Stomach smooth muscle (tissue), 2 donors: ENCODE data around the gene CRNN.

Experiments
- H3K27ac ChIP-seq: one replicate; pipeline ENCODE4 v1.7.0; 2013; ENCODE audit warnings: mild to moderate bottlenecking, low read length, inconsistent platforms
- H3K27me3 ChIP-seq, 2 donors: one replicate each; pipeline ENCODE4 v1.7.0; 2013; ENCODE audit warnings: low read length in 2 of 2; ENCODE audit not compliant: insufficient read depth in 2 of 2, control insufficient read depth in 1 of 2
- H3K36me3 ChIP-seq, 2 donors: one replicate each; pipeline ENCODE4 v1.7.0; 2013; ENCODE audit warnings: low read length in 2 of 2; ENCODE audit not compliant: control insufficient read depth in 2 of 2, insufficient read depth in 2 of 2
- H3K4me1 ChIP-seq: one replicate; pipeline ENCODE4 v1.7.0; 2013; ENCODE audit warnings: low read length; ENCODE audit not compliant: control insufficient read depth, insufficient read depth
- H3K4me3 ChIP-seq, 2 donors: one replicate each; pipeline ENCODE4 v1.7.0; 2013; ENCODE audit warnings: low read length in 2 of 2
- H3K9ac ChIP-seq, 2 donors: one replicate each; pipeline ENCODE4 v1.7.0; 2013; ENCODE audit warnings: low read length in 2 of 2, mild to moderate bottlenecking in 1 of 2
- H3K9me3 ChIP-seq, 2 donors: one replicate each; pipeline ENCODE4 v1.7.0; 2013; ENCODE audit warnings: low read length in 2 of 2; ENCODE audit not compliant: control insufficient read depth in 2 of 2
- donor health status: healthy.
- donor health status: Pancreatic carcinoma.

The CRNN gene

DNA sequence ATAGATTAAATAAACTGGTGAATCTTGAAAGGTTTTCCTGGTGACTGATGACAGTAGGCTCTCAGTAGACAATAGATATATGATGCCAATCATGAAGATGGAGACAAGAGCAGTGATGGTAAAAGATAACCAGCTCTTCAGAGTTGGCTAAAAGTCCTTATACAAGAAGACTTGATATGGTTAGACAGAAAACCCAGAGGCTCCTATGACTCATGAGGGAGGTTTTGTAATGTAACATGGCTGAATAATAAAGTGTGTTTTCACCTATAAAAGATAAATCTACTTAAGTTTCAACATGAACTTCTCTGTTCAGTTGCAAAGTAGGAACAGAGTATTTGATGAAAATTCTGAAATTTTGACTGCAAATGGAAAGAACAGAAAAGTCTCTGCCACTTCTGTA is 12.7 kb upstream of the CRNN start:
- Histone ChIP-seq H3K4me3 (no peak overlapping the region), H3K4me1 (no peaks in the 10 kb centered on the region), H3K27ac (no peak overlapping the region), H3K36me3 (no peaks in the 10 kb centered on the region), H3K9ac (no peak overlapping the region), H3K27me3 (no peaks in the 10 kb centered on the region), H3K9me3 (peaks cover 0 to 3% of the 10 kb centered on the region in 2 donors)

DNA sequence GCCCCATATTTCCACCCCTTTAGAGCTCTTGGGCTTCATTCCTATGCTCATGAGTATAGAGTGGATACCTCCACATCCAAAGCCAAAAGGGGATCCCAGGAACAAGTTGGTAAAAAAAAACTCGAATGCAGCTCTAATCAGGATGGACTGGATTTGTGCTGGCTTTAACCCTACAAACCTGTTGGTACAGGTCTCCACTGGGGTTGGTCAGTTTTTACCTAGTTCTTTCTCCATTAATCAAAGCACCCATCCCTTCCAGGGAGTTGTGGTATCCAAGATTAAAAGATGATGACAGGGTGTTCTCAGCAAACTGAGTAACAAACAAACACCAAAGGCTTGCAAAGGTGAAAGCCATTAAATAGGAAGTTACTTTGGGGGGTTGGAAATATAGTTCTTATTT is 5.9 kb upstream of the CRNN start:
- Histone ChIP-seq H3K27ac (no peak overlapping the region), H3K4me1 (no peaks in the 10 kb centered on the region), H3K4me3 (no peak overlapping the region), H3K9me3 (peaks cover 0 to 3% of the 10 kb centered on the region in 2 donors), H3K27me3 (peaks cover 0 to 2% of the 10 kb centered on the region in 2 donors), H3K9ac (no peak overlapping the region), H3K36me3 (no peaks in the 10 kb centered on the region)

DNA sequence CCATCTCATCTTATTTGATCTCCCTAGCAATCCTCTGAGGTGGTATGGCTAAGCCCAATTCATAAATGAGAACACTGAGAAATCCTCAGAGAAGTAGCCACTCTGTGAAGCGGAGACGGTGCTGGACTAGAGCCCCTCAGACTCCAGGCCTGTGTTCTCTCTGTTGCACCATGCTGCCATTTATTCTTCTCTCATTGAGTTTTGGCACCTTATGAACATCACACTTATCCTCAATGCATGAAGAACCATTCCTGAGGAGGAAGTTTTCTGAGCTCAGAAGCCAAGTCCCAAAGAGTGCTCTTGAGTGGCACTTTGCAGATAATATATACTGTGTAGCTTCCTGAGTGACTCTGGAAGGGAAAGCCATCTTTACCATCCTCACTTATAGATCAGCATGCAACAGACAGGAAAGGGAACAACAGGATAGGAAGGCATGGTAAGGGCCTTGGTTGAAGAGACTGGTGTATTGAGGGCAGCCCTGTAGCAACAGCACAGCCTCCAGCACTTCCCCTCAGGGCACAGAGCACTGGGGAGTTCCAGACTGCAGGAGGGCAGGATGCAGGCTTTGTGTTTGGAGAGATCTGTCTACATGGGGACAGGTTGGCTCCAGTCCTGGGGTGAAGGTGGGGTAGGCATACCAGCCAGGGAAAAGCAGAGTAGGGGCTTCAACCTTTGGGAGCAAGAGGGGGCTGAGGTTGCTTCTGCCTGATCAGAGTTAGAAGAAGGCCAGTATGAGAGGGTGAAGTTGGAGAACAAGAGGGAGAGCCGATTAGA is 1.6 kb upstream of the CRNN start:
- H3K27me3 ChIP-seq, result peaks cover 0 to 2% of the 10 kb centered on the region in 2 donors
- H3K9me3 ChIP-seq, result no peaks in the 10 kb centered on the region
- H3K4me3 ChIP-seq, result no peak overlapping the region
- H3K27ac ChIP-seq, result no peak overlapping the region
- no peak overlapping the region for H3K9ac ChIP-seq
- no peaks in the 10 kb centered on the region for H3K36me3 ChIP-seq
- H3K4me1 ChIP-seq, result peaks cover 2% of the 10 kb centered on the region

DNA sequence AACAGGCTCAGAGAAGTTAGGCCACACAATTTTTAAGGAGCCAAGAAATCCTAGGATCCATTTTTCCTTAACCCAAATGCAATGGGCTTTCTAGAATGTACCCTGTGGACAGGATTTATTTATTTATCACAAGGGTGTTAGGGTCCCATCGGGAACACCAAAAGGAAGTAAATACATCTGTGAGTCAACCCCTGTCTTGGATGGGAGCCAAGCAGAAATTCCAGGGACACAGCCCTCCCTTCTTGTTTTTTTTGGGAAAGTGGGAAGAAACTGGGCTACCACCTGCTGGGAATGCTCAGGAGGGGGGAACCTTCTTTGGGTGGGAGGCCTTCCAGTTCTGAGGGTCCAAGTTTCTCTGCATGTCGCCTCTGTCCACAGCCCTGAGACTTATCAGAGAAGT is 1.3 kb downstream of the CRNN start:
- Histone ChIP-seq H3K9me3 (no peaks in the 10 kb centered on the region), H3K27ac (no peak overlapping the region), H3K4me3 (no peak overlapping the region), H3K27me3 (peaks cover 0 to 5% of the 10 kb centered on the region in 2 donors), H3K9ac (no peak overlapping the region), H3K36me3 (no peaks in the 10 kb centered on the region), H3K4me1 (peaks cover 5% of the 10 kb centered on the region)

DNA sequence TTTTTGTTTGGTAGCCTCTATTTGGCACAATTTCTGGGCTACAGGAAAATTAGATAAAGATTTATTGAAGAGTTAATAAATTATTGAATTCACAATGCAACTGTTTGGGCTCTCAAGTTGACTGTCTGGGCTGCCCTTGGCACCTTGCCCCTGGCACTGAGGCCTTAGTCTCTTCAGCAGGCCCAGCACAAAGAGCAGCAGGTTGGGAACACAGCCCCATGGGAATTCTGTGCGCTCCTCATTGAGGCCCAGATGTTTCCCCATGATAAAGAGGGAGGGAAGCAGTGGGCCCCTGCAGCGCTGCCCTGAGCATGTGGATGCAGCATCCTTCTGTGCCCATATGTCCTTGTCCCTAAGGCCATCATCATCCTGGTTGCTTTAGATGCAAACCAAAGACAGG is 2.9 kb downstream of the CRNN start:
- H3K4me1 ChIP-seq, result peaks cover 5% of the 10 kb centered on the region
- H3K36me3 ChIP-seq, result no peaks in the 10 kb centered on the region
- no peak overlapping the region for H3K4me3 ChIP-seq
- no peaks in the 10 kb centered on the region for H3K9me3 ChIP-seq
- H3K9ac ChIP-seq, result no peak overlapping the region
- no peak overlapping the region for H3K27ac ChIP-seq
- peaks cover 0 to 5% of the 10 kb centered on the region in 2 donors for H3K27me3 ChIP-seq

DNA sequence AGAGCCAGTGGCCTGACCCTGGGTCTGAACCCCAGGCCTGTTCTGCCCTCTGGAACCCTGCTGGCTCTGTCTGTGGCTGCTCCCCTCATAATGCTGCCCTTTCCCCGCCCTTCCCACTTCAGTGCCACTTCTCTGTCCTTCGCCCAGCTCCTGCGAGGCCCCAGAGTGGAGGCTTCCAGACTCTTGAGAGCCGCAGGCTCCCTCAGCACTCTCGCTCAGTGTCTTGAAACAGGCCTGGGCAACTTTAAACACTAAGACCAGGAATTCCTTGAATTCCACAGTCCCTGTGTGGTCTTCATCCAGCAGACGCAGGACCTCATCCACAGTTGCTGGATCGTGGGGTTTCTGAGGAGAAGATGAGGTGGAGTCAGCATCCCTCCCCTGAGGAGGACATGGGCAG is 3.5 kb downstream of the CRNN start:
- H3K4me1 ChIP-seq, result peaks cover 5% of the 10 kb centered on the region
- no peak overlapping the region for H3K4me3 ChIP-seq
- no peak overlapping the region for H3K9ac ChIP-seq
- no peaks in the 10 kb centered on the region for H3K9me3 ChIP-seq
- H3K27ac ChIP-seq, result no peak overlapping the region
- H3K36me3 ChIP-seq, result no peaks in the 10 kb centered on the region
- peaks cover 0 to 3% of the 10 kb centered on the region in 2 donors for H3K27me3 ChIP-seq

DNA sequence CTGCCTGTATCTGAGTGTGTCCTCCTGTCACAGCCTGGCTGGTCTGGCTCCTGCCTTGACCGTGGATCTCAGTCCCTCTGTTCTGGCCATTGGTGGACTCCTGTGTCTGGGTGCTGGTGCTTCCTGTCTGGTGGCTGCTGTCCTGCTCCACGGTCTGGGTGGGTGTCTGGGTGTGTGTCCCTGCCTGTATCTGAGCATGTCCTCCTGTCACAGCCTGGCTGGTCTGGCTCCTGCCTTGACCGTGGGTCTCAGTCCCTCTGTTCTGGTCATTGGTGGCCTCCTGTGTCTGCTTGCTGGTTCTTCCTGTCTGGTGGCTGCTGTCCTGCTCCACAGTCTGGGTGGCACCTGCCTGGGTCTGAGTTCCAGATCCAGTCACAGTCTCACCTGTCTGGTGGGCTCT is 4.0 kb downstream of the CRNN start:
- Histone ChIP-seq H3K4me1 (peaks cover 5% of the 10 kb centered on the region), H3K27ac (no peak overlapping the region), H3K36me3 (no peaks in the 10 kb centered on the region), H3K27me3 (peaks cover 0 to 3% of the 10 kb centered on the region in 2 donors), H3K4me3 (no peak overlapping the region), H3K9me3 (no peaks in the 10 kb centered on the region), H3K9ac (no peak overlapping the region)

DNA sequence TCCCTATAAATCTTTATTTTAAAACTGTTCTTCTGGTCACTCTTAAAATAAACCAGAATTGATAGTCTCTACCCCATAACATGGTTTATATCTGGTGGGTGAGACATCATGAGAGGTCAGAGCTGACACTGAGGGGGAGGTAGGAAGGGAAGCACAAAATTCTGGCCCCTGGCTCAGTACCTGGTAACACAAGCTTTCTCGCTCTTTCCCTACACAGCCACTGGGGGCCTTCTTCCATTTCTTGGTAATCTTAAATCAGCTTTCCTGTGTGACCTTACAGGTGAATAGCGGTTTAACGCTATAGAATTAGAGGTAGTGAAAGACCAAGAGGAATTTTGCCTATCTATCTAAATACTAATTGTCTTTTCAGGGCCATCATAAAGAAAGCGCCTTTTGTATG is 5.4 kb downstream of the CRNN start:
- Histone ChIP-seq H3K9me3 (no peaks in the 10 kb centered on the region), H3K9ac (no peak overlapping the region), H3K27me3 (peaks cover 0 to 3% of the 10 kb centered on the region in 2 donors), H3K4me3 (no peak overlapping the region), H3K36me3 (no peaks in the 10 kb centered on the region), H3K27ac (no peak overlapping the region), H3K4me1 (peaks cover 5% of the 10 kb centered on the region)

DNA sequence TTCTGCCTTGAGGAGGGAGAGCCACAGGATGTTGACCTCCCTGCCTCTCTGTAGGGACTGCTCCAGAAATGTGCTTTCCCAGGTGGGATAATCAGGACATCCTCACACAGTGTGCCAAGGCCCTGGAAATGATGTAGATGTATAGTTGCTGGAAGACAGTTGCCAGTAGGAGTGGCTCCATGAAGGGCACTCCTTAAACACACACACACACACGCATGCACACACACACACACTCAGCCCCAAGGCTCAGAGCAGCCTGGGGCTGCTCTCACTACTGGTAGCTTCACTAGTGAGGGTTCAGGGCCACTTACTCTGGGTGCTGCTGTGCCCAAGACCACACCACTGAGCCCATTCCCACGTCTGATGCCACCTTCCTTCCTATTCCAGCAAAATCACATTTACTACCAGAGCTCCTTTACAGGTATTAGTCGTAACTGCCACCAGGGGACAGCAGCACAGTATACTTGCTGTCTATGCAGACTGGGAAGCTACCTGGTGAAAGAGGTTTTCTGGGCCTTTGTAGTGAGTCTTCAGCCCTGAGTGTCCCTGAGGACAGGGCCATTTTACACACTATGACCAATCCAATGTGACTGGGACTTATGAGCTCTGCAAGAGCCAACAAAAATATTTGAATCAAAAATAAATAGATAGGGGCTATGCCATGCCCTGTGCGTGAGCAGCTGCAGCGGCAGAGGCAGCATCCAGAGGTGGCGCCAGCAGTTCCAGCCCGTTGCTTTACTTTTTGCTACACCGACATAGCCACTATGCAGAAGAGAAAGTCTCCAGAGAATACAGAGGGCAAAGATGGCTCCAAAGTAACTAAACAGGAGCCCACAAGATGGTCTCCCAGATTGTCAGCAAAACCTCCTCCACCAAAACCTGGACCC is 15.0 kb downstream of the CRNN start:
- no peaks in the 10 kb centered on the region for H3K9me3 ChIP-seq
- H3K27ac ChIP-seq, result no peak overlapping the region
- no peaks in the 10 kb centered on the region for H3K4me1 ChIP-seq
- peaks cover 0 to 2% of the 10 kb centered on the region in 2 donors for H3K27me3 ChIP-seq
- H3K4me3 ChIP-seq, result no peak overlapping the region
- no peak overlapping the region for H3K9ac ChIP-seq
- H3K36me3 ChIP-seq, result no peaks in the 10 kb centered on the region

DNA sequence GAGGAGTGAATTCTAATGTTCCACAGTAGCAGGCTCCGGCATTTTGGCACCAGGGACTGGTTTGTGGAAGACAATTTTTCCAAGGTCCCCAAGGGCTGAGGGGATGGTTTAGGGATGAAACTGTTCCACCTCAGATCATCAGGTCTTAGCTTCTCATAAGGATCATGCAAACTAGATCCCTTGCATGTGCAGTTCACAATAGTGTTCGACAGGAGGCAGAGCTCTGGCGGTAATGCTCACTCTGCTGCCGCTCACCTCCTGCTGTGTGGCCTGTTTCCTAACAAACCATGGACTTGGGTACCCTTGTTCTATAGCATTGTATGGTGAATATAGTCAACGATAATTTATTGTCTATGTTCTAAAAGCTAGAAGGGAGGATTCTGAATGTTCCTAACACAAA is 16.6 kb downstream of the CRNN start:
- H3K9ac ChIP-seq, result no peak overlapping the region
- no peak overlapping the region for H3K4me3 ChIP-seq
- H3K36me3 ChIP-seq, result no peaks in the 10 kb centered on the region
- peaks cover 0 to 2% of the 10 kb centered on the region in 2 donors for H3K27me3 ChIP-seq
- H3K4me1 ChIP-seq, result no peaks in the 10 kb centered on the region
- H3K9me3 ChIP-seq, result no peaks in the 10 kb centered on the region
- no peak overlapping the region for H3K27ac ChIP-seq

DNA sequence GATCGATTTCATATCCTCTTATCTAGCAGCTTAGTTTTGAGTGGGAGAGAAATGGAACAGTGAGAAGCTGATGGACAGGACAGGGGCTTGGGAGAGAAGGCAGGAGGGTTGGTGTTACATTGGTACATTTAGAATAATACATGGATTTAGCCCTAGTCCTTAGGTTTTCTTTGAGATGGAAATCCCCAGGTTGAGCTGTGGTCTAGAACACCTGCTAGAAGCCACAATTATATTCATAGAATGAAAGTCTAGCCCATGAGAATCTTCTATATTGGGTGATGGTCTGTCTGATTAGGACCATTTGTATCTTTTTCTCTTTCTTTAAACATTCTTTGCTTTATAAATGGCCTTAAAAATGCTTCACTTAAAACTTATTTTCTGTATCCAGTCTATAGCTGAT is 19.9 kb downstream of the CRNN start:
- Histone ChIP-seq H3K4me1 (no peaks in the 10 kb centered on the region), H3K27ac (no peak overlapping the region), H3K9ac (no peak overlapping the region), H3K27me3 (peaks cover 0 to 2% of the 10 kb centered on the region in 2 donors), H3K36me3 (no peaks in the 10 kb centered on the region), H3K9me3 (no peaks in the 10 kb centered on the region), H3K4me3 (no peak overlapping the region)
